ENCODE results near the gene LRRC8D.

The LRRC8D gene

DNA sequence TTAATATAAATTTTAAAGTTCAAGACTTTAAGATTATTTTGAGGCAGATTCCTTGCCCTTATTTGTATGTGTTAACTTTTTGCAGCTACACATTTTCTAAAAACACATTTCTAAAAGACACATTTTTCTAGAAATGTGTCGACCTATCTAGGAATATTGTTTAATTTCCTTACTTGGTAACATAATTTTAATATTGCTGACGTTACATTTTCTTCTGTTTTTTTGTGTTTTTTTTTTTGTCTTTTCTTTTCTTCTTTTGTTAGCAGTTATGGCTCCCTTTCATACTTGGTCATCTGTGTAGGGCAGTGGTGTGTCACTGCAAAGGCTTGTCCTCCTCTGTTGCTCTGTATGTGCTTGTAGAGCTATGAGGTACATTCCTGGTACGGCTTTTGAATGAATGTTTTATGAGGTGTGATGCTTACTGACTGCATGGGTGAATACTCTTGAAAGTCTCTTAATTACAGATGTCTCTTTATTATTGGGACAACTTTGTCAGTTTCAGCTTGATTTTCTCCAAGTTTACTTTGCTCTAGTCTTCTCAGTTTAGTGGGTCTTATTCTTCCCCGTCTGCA, 30.1 kb downstream of the LRRC8D start:
- peaks cover 17% of the 10 kb centered on the region for H3K79me1 ChIP-seq (replicated peaks; ENCODE audit: low read length, poor library complexity, severe bottlenecking)
- H2AFZ ChIP-seq (ENCODE audit: low read depth, low read length) = no peak overlapping the region
- no peaks in the 10 kb centered on the region for H3K9me3 ChIP-seq (ENCODE audit: control insufficient read depth, low read length)
- H3K14ac ChIP-seq (ENCODE audit: low read length in 2 of 2) = no peak overlapping the region
- no peak overlapping the region for H2BK120ac ChIP-seq (ENCODE audit: low read depth, low read length)
- peaks cover 3 to 4% of the 10 kb centered on the region in 2 experiments for H3K36me3 ChIP-seq (ENCODE audit: control insufficient read depth in 1 of 2, insufficient read depth in 2 of 2, low read depth in 1 of 2, low read length in 2 of 2)
- no peak overlapping the region for H2BK12ac ChIP-seq (ENCODE audit: low read length in 2 of 2)
- H3K27me3 ChIP-seq (ENCODE audit: control insufficient read depth in 1 of 2, insufficient read depth in 1 of 2, low read length in 2 of 2) = no peaks in the 10 kb centered on the region
- no peak overlapping the region for H3K9ac ChIP-seq (ENCODE audit: low read length)
- H3K23ac ChIP-seq (ENCODE audit: low read length in 2 of 2) = no peak overlapping the region
- H2BK5ac ChIP-seq (ENCODE audit: low read depth, low read length, poor library complexity, severe bottlenecking) = no peak overlapping the region
- H3K18ac ChIP-seq (ENCODE audit: low read depth in 1 of 2, low read length in 2 of 2) = no peak overlapping the region
- WGBS = 100% methylated on average over 1 of the region's 4 CpGs
- H3K4me1 ChIP-seq (ENCODE audit: control insufficient read depth, insufficient read depth, low read depth, low read length) = peaks cover 1% of the 10 kb centered on the region
- no peak for DNase-seq
- H2BK15ac ChIP-seq (ENCODE audit: low read depth, poor library complexity, severe bottlenecking) = no peak overlapping the region
- H4K8ac ChIP-seq (ENCODE audit: low read length) = no peak overlapping the region
- no peak overlapping the region for H3K4ac ChIP-seq (ENCODE audit: low read depth in 1 of 2, low read length in 2 of 2)
- H3K27ac ChIP-seq (ENCODE audit: low read length, poor library complexity, severe bottlenecking) = no peak overlapping the region
- no peak overlapping the region for H2AK5ac ChIP-seq (ENCODE audit: low read length, severe bottlenecking)
- no peak overlapping the region for H4K91ac ChIP-seq (ENCODE audit: low read length)
- no peak overlapping the region for H3K4me2 ChIP-seq (ENCODE audit: low read length, poor library complexity, severe bottlenecking)
- no peak overlapping the region for H3K4me3 ChIP-seq (ENCODE audit: insufficient read depth in 1 of 2, low read depth in 1 of 2, low read length in 2 of 2)

DNA sequence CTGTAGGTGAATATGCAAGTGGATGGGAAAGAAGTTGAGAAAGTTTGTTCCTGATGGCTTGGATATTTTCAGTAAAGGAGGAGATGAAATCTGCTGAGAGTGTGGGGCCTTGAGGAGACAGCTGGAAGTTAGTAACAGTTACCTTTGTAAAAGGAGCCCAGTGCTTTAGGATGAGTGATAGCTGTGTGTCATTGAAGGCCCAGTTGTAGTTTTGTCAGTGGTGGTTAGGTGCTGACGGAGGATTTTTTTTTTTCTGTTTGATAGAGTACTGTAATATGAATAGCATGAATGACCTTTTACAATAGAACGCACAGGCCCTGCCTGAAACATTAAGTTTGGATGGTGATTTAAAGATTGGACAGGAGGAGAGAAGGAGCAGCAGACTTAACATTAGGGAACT, 33.3 kb downstream of the LRRC8D start:
- peaks cover 0 to 4% of the 10 kb centered on the region in 2 experiments for H3K36me3 ChIP-seq (ENCODE audit: control insufficient read depth in 1 of 2, insufficient read depth in 2 of 2, low read depth in 1 of 2, low read length in 2 of 2)
- no peak overlapping the region for H2BK15ac ChIP-seq (ENCODE audit: low read depth, poor library complexity, severe bottlenecking)

GRCh38 chr1:89855413-89856123, 34.7 kb downstream of the LRRC8D start:
- H3K36me3 ChIP-seq (ENCODE audit: control insufficient read depth in 1 of 2, insufficient read depth in 2 of 2, low read depth in 1 of 2, low read length in 2 of 2) = peaks cover 0 to 4% of the 10 kb centered on the region in 2 experiments
- no peak overlapping the region for H2AK5ac ChIP-seq (ENCODE audit: low read length, severe bottlenecking)
- no peak overlapping the region for H3K18ac ChIP-seq (ENCODE audit: low read depth in 1 of 2, low read length in 2 of 2)
- peaks cover 1% of the 10 kb centered on the region for H3K4me1 ChIP-seq (ENCODE audit: control insufficient read depth, insufficient read depth, low read depth, low read length)
- peak; percentile 70 for DNase-seq
- peak overlapping the region; percentile 84 for H3K9ac ChIP-seq (ENCODE audit: low read length)
- H3K4me2 ChIP-seq (ENCODE audit: low read length, poor library complexity, severe bottlenecking) = no peak overlapping the region
- H3K27ac ChIP-seq (ENCODE audit: low read length, poor library complexity, severe bottlenecking) = peak overlapping the region; percentile 28
- H2BK120ac ChIP-seq (ENCODE audit: low read depth, low read length) = no peak overlapping the region
- H3K23ac ChIP-seq (ENCODE audit: low read length in 2 of 2) = no peak overlapping the region
- no peak overlapping the region for H3K14ac ChIP-seq (ENCODE audit: low read length in 2 of 2)
- WGBS = no CpG with 5 or more reads among the region's 2 CpGs
- H2BK5ac ChIP-seq (ENCODE audit: low read depth, low read length, poor library complexity, severe bottlenecking) = no peak overlapping the region
- no peak overlapping the region for H2BK12ac ChIP-seq (ENCODE audit: low read length in 2 of 2)
- H2AFZ ChIP-seq (ENCODE audit: low read depth, low read length) = no peak overlapping the region
- no peaks in the 10 kb centered on the region for H3K27me3 ChIP-seq (ENCODE audit: control insufficient read depth in 1 of 2, insufficient read depth in 1 of 2, low read length in 2 of 2)
- H3K9me3 ChIP-seq (ENCODE audit: control insufficient read depth, low read length) = no peaks in the 10 kb centered on the region
- no peak overlapping the region for H4K91ac ChIP-seq (ENCODE audit: low read length)
- peaks cover 14% of the 10 kb centered on the region for H3K79me1 ChIP-seq (replicated peaks; ENCODE audit: low read length, poor library complexity, severe bottlenecking)
- peak overlapping the region in 1 of 2 experiments; percentile 6 for H3K4me3 ChIP-seq (ENCODE audit: insufficient read depth in 1 of 2, low read depth in 1 of 2, low read length in 2 of 2)
- H3K4ac ChIP-seq (ENCODE audit: low read depth in 1 of 2, low read length in 2 of 2) = no peak overlapping the region
- H4K8ac ChIP-seq (ENCODE audit: low read length) = no peak overlapping the region
- H2BK15ac ChIP-seq (ENCODE audit: low read depth, poor library complexity, severe bottlenecking) = no peak overlapping the region

More for the DNA sequence above, 33.3 kb downstream of the LRRC8D start:
- no peak overlapping the region for H2BK12ac ChIP-seq (ENCODE audit: low read length in 2 of 2)
- H3K4me1 ChIP-seq (ENCODE audit: control insufficient read depth, insufficient read depth, low read depth, low read length) = peaks cover 1% of the 10 kb centered on the region
- H2AFZ ChIP-seq (ENCODE audit: low read depth, low read length) = no peak overlapping the region
- peaks cover 13% of the 10 kb centered on the region for H3K79me1 ChIP-seq (replicated peaks; ENCODE audit: low read length, poor library complexity, severe bottlenecking)
- no peak overlapping the region for H3K27ac ChIP-seq (ENCODE audit: low read length, poor library complexity, severe bottlenecking)
- no peak overlapping the region for H3K23ac ChIP-seq (ENCODE audit: low read length in 2 of 2)
- no peak overlapping the region for H3K4ac ChIP-seq (ENCODE audit: low read depth in 1 of 2, low read length in 2 of 2)
- H2AK5ac ChIP-seq (ENCODE audit: low read length, severe bottlenecking) = no peak overlapping the region
- WGBS = 100% methylated on average over 2 of the region's 2 CpGs
- H2BK120ac ChIP-seq (ENCODE audit: low read depth, low read length) = no peak overlapping the region
- no peaks in the 10 kb centered on the region for H3K9me3 ChIP-seq (ENCODE audit: control insufficient read depth, low read length)
- H3K9ac ChIP-seq (ENCODE audit: low read length) = no peak overlapping the region
- H4K8ac ChIP-seq (ENCODE audit: low read length) = no peak overlapping the region
- no peak overlapping the region for H3K14ac ChIP-seq (ENCODE audit: low read length in 2 of 2)
- H3K27me3 ChIP-seq (ENCODE audit: control insufficient read depth in 1 of 2, insufficient read depth in 1 of 2, low read length in 2 of 2) = no peaks in the 10 kb centered on the region
- no peak overlapping the region for H3K4me3 ChIP-seq (ENCODE audit: insufficient read depth in 1 of 2, low read depth in 1 of 2, low read length in 2 of 2)
- H2BK5ac ChIP-seq (ENCODE audit: low read depth, low read length, poor library complexity, severe bottlenecking) = no peak overlapping the region
- H3K18ac ChIP-seq (ENCODE audit: low read depth in 1 of 2, low read length in 2 of 2) = no peak overlapping the region
- no peak for DNase-seq
- H3K4me2 ChIP-seq (ENCODE audit: low read length, poor library complexity, severe bottlenecking) = no peak overlapping the region
- H4K91ac ChIP-seq (ENCODE audit: low read length) = no peak overlapping the region

GRCh38 chr1:89863165-89863830, 42.5 kb downstream of the LRRC8D start:
- no peaks in the 10 kb centered on the region for H3K4me1 ChIP-seq (ENCODE audit: control insufficient read depth, insufficient read depth, low read depth, low read length)
- H3K4ac ChIP-seq (ENCODE audit: low read depth in 1 of 2, low read length in 2 of 2) = no peak overlapping the region
- H2BK12ac ChIP-seq (ENCODE audit: low read length in 2 of 2) = no peak overlapping the region
- H3K9me3 ChIP-seq (ENCODE audit: control insufficient read depth, low read length) = no peaks in the 10 kb centered on the region
- H2AFZ ChIP-seq (ENCODE audit: low read depth, low read length) = no peak overlapping the region
- H4K8ac ChIP-seq (ENCODE audit: low read length) = no peak overlapping the region
- H3K18ac ChIP-seq (ENCODE audit: low read depth in 1 of 2, low read length in 2 of 2) = no peak overlapping the region
- H2BK120ac ChIP-seq (ENCODE audit: low read depth, low read length) = no peak overlapping the region
- H2BK5ac ChIP-seq (ENCODE audit: low read depth, low read length, poor library complexity, severe bottlenecking) = no peak overlapping the region
- H3K4me3 ChIP-seq (ENCODE audit: insufficient read depth in 1 of 2, low read depth in 1 of 2, low read length in 2 of 2) = no peak overlapping the region
- H3K36me3 ChIP-seq (ENCODE audit: control insufficient read depth in 1 of 2, insufficient read depth in 2 of 2, low read depth in 1 of 2, low read length in 2 of 2) = no peaks in the 10 kb centered on the region
- no peak overlapping the region for H3K9ac ChIP-seq (ENCODE audit: low read length)
- H3K27ac ChIP-seq (ENCODE audit: low read length, poor library complexity, severe bottlenecking) = no peak overlapping the region
- no peaks in the 10 kb centered on the region for H3K27me3 ChIP-seq (ENCODE audit: control insufficient read depth in 1 of 2, insufficient read depth in 1 of 2, low read length in 2 of 2)
- no peak overlapping the region for H3K14ac ChIP-seq (ENCODE audit: low read length in 2 of 2)
- H2AK5ac ChIP-seq (ENCODE audit: low read length, severe bottlenecking) = no peak overlapping the region
- no peak overlapping the region for H3K4me2 ChIP-seq (ENCODE audit: low read length, poor library complexity, severe bottlenecking)
- WGBS = 89% methylated on average over 3 of the region's 3 CpGs
- H4K91ac ChIP-seq (ENCODE audit: low read length) = no peak overlapping the region
- no peak overlapping the region for H2BK15ac ChIP-seq (ENCODE audit: low read depth, poor library complexity, severe bottlenecking)
- peaks cover 13% of the 10 kb centered on the region for H3K79me1 ChIP-seq (replicated peaks; ENCODE audit: low read length, poor library complexity, severe bottlenecking)
- no peak overlapping the region for H3K23ac ChIP-seq (ENCODE audit: low read length in 2 of 2)
- no peak for DNase-seq
